Measurements from ENCODE around the gene PANK1.
"Not testable (repeated sequence)": the region's sequence is repeated elsewhere in the genome, so short reads cannot be mapped to it uniquely, and the experiment has no call there.

PANK1 gene

GRCh38 chr10:89549510-89549909 lies 95.5 kb downstream of the PANK1 start:
- Histone ChIP-seq H3F3A (ENCODE audit: insufficient read depth, low read length) (no peaks in the 10 kb centered on the region), H3K79me2 (ENCODE audit: low read length) (no peaks in the 10 kb centered on the region), H3K4me3 (ENCODE audit: low read length) (no peak overlapping the region), H3K36me3 (replicated peaks; ENCODE audit: insufficient read depth, low read length) (no peaks in the 10 kb centered on the region), H3K4me1 (ENCODE audit: low read length) (no peaks in the 10 kb centered on the region), H4K20me1 (ENCODE audit: insufficient read depth, low read length) (no peaks in the 10 kb centered on the region), H2AFZ (ENCODE audit: low read length) (no peak overlapping the region), H3K9me2 (replicated peaks; ENCODE audit: insufficient read depth, low read length) (no peaks in the 10 kb centered on the region), H3K27ac (ENCODE audit: low read length) (no peak overlapping the region), H3K4me2 (ENCODE audit: low read depth, low read length) (no peak overlapping the region), H3K9ac (ENCODE audit: low read length) (no peak overlapping the region), H3K27me3 (replicated peaks; ENCODE audit: insufficient read depth, low read length) (no peaks in the 10 kb centered on the region), H3K9me3 (replicated peaks; ENCODE audit: insufficient read depth, low read length) (no peaks in the 10 kb centered on the region)
- TF ChIP-seq EZH2 (optimal IDR thresholded peaks at IDR 0.05; ENCODE audit: low read depth, low read length) (no peak), CTCF (IDR thresholded peaks at IDR 0.05; ENCODE audit: low read length) (no peak), EZH2phosphoT487 (IDR thresholded peaks at IDR 0.05; ENCODE audit: low read length) (no peak)
- DNase-seq, result no peak

- no peak overlapping the region for H2AFZ ChIP-seq (ENCODE audit: low read length)
- TF ChIP-seq EZH2phosphoT487 (IDR thresholded peaks at IDR 0.05; ENCODE audit: low read length) (no peak), CTCF (IDR thresholded peaks at IDR 0.05; ENCODE audit: low read length) (no peak), EZH2 (optimal IDR thresholded peaks at IDR 0.05; ENCODE audit: low read depth, low read length) (no peak)
- no peak for DNase-seq
Measured at GRCh38 chr10:89548673-89549072, 96.4 kb downstream of the PANK1 start.

GRCh38 chr10:89547853-89548513 lies 97.1 kb downstream of the PANK1 start:
- no peak for DNase-seq
- H3F3A ChIP-seq (ENCODE audit: insufficient read depth, low read length), result no peaks in the 10 kb centered on the region
- H3K27ac ChIP-seq (ENCODE audit: low read length), result no peak overlapping the region
- H2AFZ ChIP-seq (ENCODE audit: low read length), result no peak overlapping the region
- no peaks in the 10 kb centered on the region for H3K9me2 ChIP-seq (replicated peaks; ENCODE audit: insufficient read depth, low read length)
- no peak overlapping the region for H3K9ac ChIP-seq (ENCODE audit: low read length)
- H3K36me3 ChIP-seq (replicated peaks; ENCODE audit: insufficient read depth, low read length), result no peaks in the 10 kb centered on the region
- no peaks in the 10 kb centered on the region for H3K27me3 ChIP-seq (replicated peaks; ENCODE audit: insufficient read depth, low read length)
- no peak for TF ChIP-seq CTCF (IDR thresholded peaks at IDR 0.05; ENCODE audit: low read length)
- no peak for TF ChIP-seq EZH2phosphoT487 (IDR thresholded peaks at IDR 0.05; ENCODE audit: low read length)
- no peak for TF ChIP-seq EZH2 (optimal IDR thresholded peaks at IDR 0.05; ENCODE audit: low read depth, low read length)
- no peaks in the 10 kb centered on the region for H4K20me1 ChIP-seq (ENCODE audit: insufficient read depth, low read length)
- no peak overlapping the region for H3K4me3 ChIP-seq (ENCODE audit: low read length)
- no peaks in the 10 kb centered on the region for H3K9me3 ChIP-seq (replicated peaks; ENCODE audit: insufficient read depth, low read length)
- H3K79me2 ChIP-seq (ENCODE audit: low read length), result no peaks in the 10 kb centered on the region
- H3K4me2 ChIP-seq (ENCODE audit: low read depth, low read length), result no peak overlapping the region
- H3K4me1 ChIP-seq (ENCODE audit: low read length), result no peaks in the 10 kb centered on the region

More at GRCh38 chr10:89548673-89549072, 96.4 kb downstream of the PANK1 start:
- H3K36me3 ChIP-seq (replicated peaks; ENCODE audit: insufficient read depth, low read length), result no peaks in the 10 kb centered on the region
- H3K4me1 ChIP-seq (ENCODE audit: low read length), result no peaks in the 10 kb centered on the region
- H3F3A ChIP-seq (ENCODE audit: insufficient read depth, low read length), result no peaks in the 10 kb centered on the region
- no peak overlapping the region for H3K4me2 ChIP-seq (ENCODE audit: low read depth, low read length)
- H4K20me1 ChIP-seq (ENCODE audit: insufficient read depth, low read length), result no peaks in the 10 kb centered on the region
- H3K27me3 ChIP-seq (replicated peaks; ENCODE audit: insufficient read depth, low read length), result no peaks in the 10 kb centered on the region
- H3K9me2 ChIP-seq (replicated peaks; ENCODE audit: insufficient read depth, low read length), result no peaks in the 10 kb centered on the region
- no peak overlapping the region for H3K27ac ChIP-seq (ENCODE audit: low read length)
- H3K9ac ChIP-seq (ENCODE audit: low read length), result no peak overlapping the region
- no peaks in the 10 kb centered on the region for H3K79me2 ChIP-seq (ENCODE audit: low read length)
- no peaks in the 10 kb centered on the region for H3K9me3 ChIP-seq (replicated peaks; ENCODE audit: insufficient read depth, low read length)
- no peak overlapping the region for H3K4me3 ChIP-seq (ENCODE audit: low read length)

- H2AFZ ChIP-seq (ENCODE audit: low read length); H3K4me2 ChIP-seq (ENCODE audit: low read depth, low read length); H3K9me3 ChIP-seq (replicated peaks; ENCODE audit: insufficient read depth, low read length); H3K27me3 ChIP-seq (replicated peaks; ENCODE audit: insufficient read depth, low read length); H3K79me2 ChIP-seq (ENCODE audit: low read length); H3K4me1 ChIP-seq (ENCODE audit: low read length); H3K36me3 ChIP-seq (replicated peaks; ENCODE audit: insufficient read depth, low read length); DNase-seq; H3K9me2 ChIP-seq (replicated peaks; ENCODE audit: insufficient read depth, low read length); H4K20me1 ChIP-seq (ENCODE audit: insufficient read depth, low read length); H3F3A ChIP-seq (ENCODE audit: insufficient read depth, low read length); H3K4me3 ChIP-seq (ENCODE audit: low read length); H3K27ac ChIP-seq (ENCODE audit: low read length); H3K9ac ChIP-seq (ENCODE audit: low read length): not testable (repeated sequence)
Measured at GRCh38 chr10:89546651-89547050, 98.4 kb downstream of the PANK1 start.
